Adrenal gland (tissue), 12 donors: ENCODE results near the gene ROBO4. TPM values are rescaled to one million over a fixed set of nuclear protein-coding genes. Genes with fewer than 3 reads are reported as not detected.

Experiments used
- DNase-seq, 7 donors: peaks; one replicate each; pipeline ENCODE4 v3.0.0-alpha.2; 2019 to 2020
- H3K27ac ChIP-seq, 5 donors: fragments of 200-600 bp; sonication (generic) in 4 of 5; 1 replicate in 3 of 5; 2 replicates in 2 of 5; pipeline versions ENCODE4 v1.5.1 to v1.8.0; 2016 to 2020; ENCODE audit warnings: mild to moderate bottlenecking in 1 of 5
- H3K27me3 ChIP-seq: fragments of 200-600 bp; 2 replicates; pipeline ENCODE4 v1.8.0; 2021
- H3K36me3 ChIP-seq, 2 donors: fragments of 200-600 bp; replicated peaks in 1 of 2; 1 replicate in 1 of 2; 2 replicates in 1 of 2; pipeline versions ENCODE4 v1.5.1 to v1.8.0; 2018 to 2022
- H3K4me1 ChIP-seq, 2 donors: fragments of 200-600 bp; replicated peaks in 1 of 2; 1 replicate in 1 of 2; 2 replicates in 1 of 2; pipeline versions ENCODE4 v1.5.1 to v1.8.0; 2018 to 2021
- H3K4me3 ChIP-seq, 4 donors: fragments of 200-600 bp; sonication (generic) in 3 of 4; one replicate each; pipeline ENCODE4 v1.5.1; 2016 to 2018
- H3K9me3 ChIP-seq, 3 donors: fragments of 200-600 bp; sonication (generic) in 1 of 3; replicated peaks in 1 of 3; 1 replicate in 2 of 3; 2 replicates in 1 of 3; pipeline versions ENCODE4 v1.5.1 to v1.8.0; 2016 to 2021
- POLR2A ChIP-seq, 2 donors: fragments of 450-650 bp; IDR thresholded peaks; one replicate each; pipeline ENCODE4 v1.6.1; 2017; ENCODE audit warnings: antibody characterized with exemption in 2 of 2, mild to moderate bottlenecking in 2 of 2, moderate library complexity in 1 of 2
- WGBS, 4 donors: extraction: QIAGEN DNeasy Blood & Tissue Kit in 2 of 4; methylation state at CpG; one replicate each; pipeline versions ENCODE4 v1.1.5 to v1.1.7; 2013 to 2017; 5-methylcytosine and 5-hydroxymethylcytosine counted together
- intact Hi-C, 2 donors: fragments of 100-400 bp; cut with DNase I; formaldehyde crosslinking; loops; one replicate each; pipeline versions ENCODE4 v1.14.1 to v1.15.0; 2022 to 2023
- polyA plus RNA-seq, 3 donors: library from polyadenylated mRNA; stranded (reverse); fragments of 200-250 nt in 2 of 3; fragments of 350-450 nt in 1 of 3; fragmentation: Illumina TruSeq in 1 of 3; extraction: RNeasy Lipid Tissue Mini Kit (QIAGEN cat#74804) in 1 of 3; gene quantifications; one replicate each; pipeline ENCODE4 v1.2.3, GENCODE V29; 2013 to 2014
- total RNA-seq, 9 donors: library from RNA; depleted of rRNA in 4 of 9; stranded (reverse); fragments of >200 nt in 4 of 9; fragments of 120-200 nt in 1 of 9; fragmentation: NEBNext Ultra II Directional in 1 of 9; extraction: Animal tissue kit (Norgen Biotek cat#: 25700) in 1 of 9; gene quantifications; one replicate each; pipeline versions ENCODE4 v1.1.0 to v1.2.4, GENCODE V29; 2013 to 2023
- TF ChIP-seq, protein P1 (sequence below), 6 experiments: fragments of 450-650 bp in 4 of 6; fragments of 200-600 bp in 2 of 6; sonication (generic) in 1 of 6; IDR thresholded peaks; 1 replicate in 5 of 6; 2 replicates in 1 of 6; pipeline versions ENCODE4 v1.5.1 to v1.8.0; 2016 to 2021; ENCODE audit warnings: antibody characterized with exemption in 6 of 6, mild to moderate bottlenecking in 2 of 6, moderate library complexity in 1 of 6
- donor health status: healthy with polysubstance abuse.
- donor health status: Bipolar disorder and iron deficiency.
- donor health status: DM: yes; HTN: yes; CAD: no.
- donor health status: DM: no; HTN: no; CAD: no.
- donor health status: DM: no; HTN: no; CAD: no.
- donor health status: DM: yes; HTN: yes; CAD: no.

Gene ROBO4
- total and polyA plus RNA-seq, 12 donors = 4.6 to 40.7 (median 19.5) TPM

DNA sequence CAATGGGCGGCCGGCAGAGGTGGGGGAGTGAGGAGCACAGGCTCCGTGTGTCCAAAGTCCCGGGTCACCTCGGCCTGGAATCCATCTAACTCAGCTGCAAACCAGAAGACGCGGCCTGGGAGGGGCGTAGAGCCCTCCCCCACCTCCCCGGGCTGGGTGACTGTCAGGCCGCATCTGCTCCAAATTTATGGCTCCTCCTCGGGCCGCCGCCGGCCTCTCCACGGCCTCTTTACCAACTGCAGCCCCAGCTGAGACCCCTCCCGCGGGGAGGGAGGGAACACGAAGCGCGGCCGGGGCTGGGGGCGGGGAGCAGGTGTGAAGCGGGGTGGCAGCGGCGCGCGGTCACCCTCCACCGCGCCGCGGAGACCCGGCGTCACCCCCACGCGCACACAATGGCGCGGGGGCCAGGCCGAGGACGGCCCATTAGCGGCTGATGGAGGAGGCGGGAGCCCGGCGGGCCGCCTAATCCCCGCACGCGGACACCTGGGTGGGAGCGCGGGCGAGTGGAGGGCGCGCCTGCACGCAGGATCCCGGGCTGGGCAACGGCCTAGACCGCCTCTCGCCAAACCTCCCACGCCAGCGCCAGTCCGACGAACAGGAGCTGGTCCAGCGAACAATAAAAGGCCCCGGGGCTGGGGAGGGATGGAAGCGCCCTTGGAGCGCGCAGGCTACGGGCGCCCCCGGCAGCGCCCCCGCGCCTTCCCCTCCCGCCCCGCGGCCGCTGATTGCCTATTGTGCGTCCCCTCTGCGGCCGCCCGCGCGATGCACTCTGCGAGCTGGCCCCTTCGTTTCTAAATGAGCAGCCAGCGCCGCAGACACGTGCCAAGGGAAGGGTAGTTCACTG, 58.3 kb downstream of the ROBO4 start:
- no peak overlapping the region for H3K27ac ChIP-seq
- H3K4me3 ChIP-seq = peak overlapping the region in 2 of 4 donors; percentile 14 to 43
- no peaks in the 10 kb centered on the region for H3K9me3 ChIP-seq
- H3K36me3 ChIP-seq = no peaks in the 10 kb centered on the region
- 1 to 5% (median 2%) methylated on average over 13 to 87 of the region's 87 CpGs for WGBS, 4 donors
- peaks cover 11 to 23% of the 10 kb centered on the region in 2 donors for H3K4me1 ChIP-seq
- no peak for TF ChIP-seq POLR2A (IDR thresholded peaks at IDR 0.05)
- TF ChIP-seq, protein P1, sequence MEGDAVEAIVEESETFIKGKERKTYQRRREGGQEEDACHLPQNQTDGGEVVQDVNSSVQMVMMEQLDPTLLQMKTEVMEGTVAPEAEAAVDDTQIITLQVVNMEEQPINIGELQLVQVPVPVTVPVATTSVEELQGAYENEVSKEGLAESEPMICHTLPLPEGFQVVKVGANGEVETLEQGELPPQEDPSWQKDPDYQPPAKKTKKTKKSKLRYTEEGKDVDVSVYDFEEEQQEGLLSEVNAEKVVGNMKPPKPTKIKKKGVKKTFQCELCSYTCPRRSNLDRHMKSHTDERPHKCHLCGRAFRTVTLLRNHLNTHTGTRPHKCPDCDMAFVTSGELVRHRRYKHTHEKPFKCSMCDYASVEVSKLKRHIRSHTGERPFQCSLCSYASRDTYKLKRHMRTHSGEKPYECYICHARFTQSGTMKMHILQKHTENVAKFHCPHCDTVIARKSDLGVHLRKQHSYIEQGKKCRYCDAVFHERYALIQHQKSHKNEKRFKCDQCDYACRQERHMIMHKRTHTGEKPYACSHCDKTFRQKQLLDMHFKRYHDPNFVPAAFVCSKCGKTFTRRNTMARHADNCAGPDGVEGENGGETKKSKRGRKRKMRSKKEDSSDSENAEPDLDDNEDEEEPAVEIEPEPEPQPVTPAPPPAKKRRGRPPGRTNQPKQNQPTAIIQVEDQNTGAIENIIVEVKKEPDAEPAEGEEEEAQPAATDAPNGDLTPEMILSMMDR (IDR thresholded peaks at IDR 0.05) = no peak
- intact Hi-C loops = loop anchor here (5.0 kb wide), 2 partner anchors 37 to 167 kb away; partner anchors contain the start of genes MSANTD2 (in 1 of the 2), SIAE (in 1 of the 2) and SPA17 (in 1 of the 2)
- DNase-seq = peak in 1 of 7 donors; percentile 9
- H3K27me3 ChIP-seq = peaks cover 68% of the 10 kb centered on the region

DNA sequence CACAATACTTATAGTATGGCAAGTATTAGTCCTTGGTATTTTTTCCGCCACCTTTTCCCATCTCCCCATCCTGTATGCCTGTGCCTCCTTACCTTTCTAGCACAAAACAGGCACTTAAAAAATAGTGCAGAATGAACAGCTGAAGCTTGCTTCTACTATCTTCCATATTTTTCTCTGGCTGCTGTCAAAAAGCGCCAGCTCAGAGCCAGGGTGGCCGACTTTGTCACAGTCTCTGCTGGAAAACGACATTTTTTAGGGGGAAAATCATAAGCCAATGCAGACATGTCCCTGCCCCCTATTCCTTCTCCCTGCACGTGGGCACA, 58.9 kb downstream of the ROBO4 start:
- H3K4me3 ChIP-seq = no peak overlapping the region
- peaks cover 65% of the 10 kb centered on the region for H3K27me3 ChIP-seq

DNA sequence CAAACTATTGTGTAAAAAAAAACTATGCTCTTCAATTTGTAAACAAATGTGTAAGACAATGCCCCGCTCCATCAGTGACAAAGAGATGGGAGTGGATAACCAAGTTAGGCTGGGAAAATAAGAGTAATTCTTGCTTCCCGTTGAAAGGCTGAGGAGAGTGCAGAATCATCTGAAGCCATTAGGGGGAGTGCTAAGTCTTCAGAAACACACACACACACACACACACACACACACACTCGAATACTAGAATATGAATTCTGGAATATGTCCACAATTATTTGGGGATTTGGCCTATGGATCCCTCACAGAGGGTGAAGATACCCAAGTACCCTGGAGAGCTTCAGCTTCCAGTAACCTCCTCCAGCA, 60.2 kb downstream of the ROBO4 start:
- Histone ChIP-seq H3K4me1 (peaks cover 8 to 14% of the 10 kb centered on the region in 2 donors), H3K9me3 (no peaks in the 10 kb centered on the region), H3K4me3 (no peak overlapping the region), H3K27ac (no peak overlapping the region), H3K27me3 (peaks cover 56% of the 10 kb centered on the region), H3K36me3 (no peaks in the 10 kb centered on the region)
- DNase-seq = peak in 2 of 7 donors; percentile 19 to 24
- TF ChIP-seq, protein P1 (IDR thresholded peaks at IDR 0.05) = peak in 1 of 6 experiments; percentile 46
- no peak for TF ChIP-seq POLR2A (IDR thresholded peaks at IDR 0.05)
- WGBS, 4 donors = 17 to 24% (median 20%) methylated on average over 3 of the region's 3 CpGs
- intact Hi-C loops = loop anchor here (2.0 to 5.0 kb wide), 3 partner anchors 35 to 167 kb away; partner anchors contain the start of genes MSANTD2 (in 1 of the 2), SIAE (in 1 of the 2) and SPA17 (in 1 of the 2)

More for the DNA sequence above, 58.9 kb downstream of the ROBO4 start:
- intact Hi-C loops = loop anchor here (5.0 kb wide), 2 partner anchors 36 to 166 kb away; partner anchors contain the start of genes MSANTD2 (in 1 of the 2), SIAE (in 1 of the 2) and SPA17 (in 1 of the 2)
- peaks cover 11 to 23% of the 10 kb centered on the region in 2 donors for H3K4me1 ChIP-seq
- H3K9me3 ChIP-seq = no peaks in the 10 kb centered on the region
- H3K36me3 ChIP-seq = no peaks in the 10 kb centered on the region
- TF ChIP-seq POLR2A (IDR thresholded peaks at IDR 0.05) = no peak
- TF ChIP-seq, protein P1 (IDR thresholded peaks at IDR 0.05) = no peak
- WGBS, 4 donors = 21 to 31% (median 29%) methylated on average over 5 of the region's 5 CpGs
- H3K27ac ChIP-seq = no peak overlapping the region
- DNase-seq = no peak

DNA sequence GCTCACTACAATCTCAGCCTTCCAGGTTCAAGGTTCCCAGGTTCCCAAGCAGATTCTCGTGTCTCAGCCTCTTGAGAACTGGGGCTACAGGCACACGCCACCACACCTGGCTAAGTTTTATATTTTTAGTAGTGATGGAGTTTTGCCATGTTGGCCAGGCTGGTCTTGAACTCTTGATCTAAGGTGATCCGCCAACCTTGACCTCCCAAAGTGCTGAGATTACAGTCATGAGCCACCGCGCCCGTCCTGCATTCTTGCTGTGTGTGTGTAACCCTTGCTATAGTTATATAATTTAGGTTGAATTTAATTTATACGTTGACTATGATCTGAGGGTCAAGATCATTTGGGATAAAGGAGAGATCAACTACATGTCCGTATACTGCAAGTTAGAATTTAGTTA, 61.7 kb downstream of the ROBO4 start:
- H3K9me3 ChIP-seq = no peaks in the 10 kb centered on the region
- no peak overlapping the region for H3K27ac ChIP-seq
- no peak for DNase-seq
- peaks cover 40% of the 10 kb centered on the region for H3K27me3 ChIP-seq
- TF ChIP-seq, protein P1 (IDR thresholded peaks at IDR 0.05) = no peak
- no peak for TF ChIP-seq POLR2A (IDR thresholded peaks at IDR 0.05)
- WGBS, 4 donors = 79 to 90% (median 85%) methylated on average over 8 of the region's 8 CpGs
- peaks cover 8 to 14% of the 10 kb centered on the region in 2 donors for H3K4me1 ChIP-seq
- H3K4me3 ChIP-seq = peak overlapping the region in 1 of 4 donors; percentile 48
- no peaks in the 10 kb centered on the region for H3K36me3 ChIP-seq
- intact Hi-C loops = loop anchor here (2.0 to 5.0 kb wide), 3 partner anchors 34 to 165 kb away; partner anchors contain the start of genes MSANTD2 (in 1 of the 2), SIAE (in 1 of the 2) and SPA17 (in 1 of the 2)
